ENCODE measurements around the gene KANSL2.
"Not testable (repeated sequence)": the region's sequence is repeated elsewhere in the genome, so short reads cannot be mapped to it uniquely, and the experiment has no call there.

KANSL2 gene

GRCh38 chr12:48683534-48683933 lies 1.5 kb upstream of the KANSL2 start:
- DNase-seq (ENCODE audit: extremely low read depth, low read depth), result no peak
- no peak overlapping the region for H3K4me3 ChIP-seq (replicated peaks; ENCODE audit: low read depth, low read length)
- TF ChIP-seq, protein P1, sequence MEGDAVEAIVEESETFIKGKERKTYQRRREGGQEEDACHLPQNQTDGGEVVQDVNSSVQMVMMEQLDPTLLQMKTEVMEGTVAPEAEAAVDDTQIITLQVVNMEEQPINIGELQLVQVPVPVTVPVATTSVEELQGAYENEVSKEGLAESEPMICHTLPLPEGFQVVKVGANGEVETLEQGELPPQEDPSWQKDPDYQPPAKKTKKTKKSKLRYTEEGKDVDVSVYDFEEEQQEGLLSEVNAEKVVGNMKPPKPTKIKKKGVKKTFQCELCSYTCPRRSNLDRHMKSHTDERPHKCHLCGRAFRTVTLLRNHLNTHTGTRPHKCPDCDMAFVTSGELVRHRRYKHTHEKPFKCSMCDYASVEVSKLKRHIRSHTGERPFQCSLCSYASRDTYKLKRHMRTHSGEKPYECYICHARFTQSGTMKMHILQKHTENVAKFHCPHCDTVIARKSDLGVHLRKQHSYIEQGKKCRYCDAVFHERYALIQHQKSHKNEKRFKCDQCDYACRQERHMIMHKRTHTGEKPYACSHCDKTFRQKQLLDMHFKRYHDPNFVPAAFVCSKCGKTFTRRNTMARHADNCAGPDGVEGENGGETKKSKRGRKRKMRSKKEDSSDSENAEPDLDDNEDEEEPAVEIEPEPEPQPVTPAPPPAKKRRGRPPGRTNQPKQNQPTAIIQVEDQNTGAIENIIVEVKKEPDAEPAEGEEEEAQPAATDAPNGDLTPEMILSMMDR (IDR thresholded peaks at IDR 0.05; ENCODE audit: low read depth, low read length, missing control alignments), result no peak

GRCh38 chr12:48682927-48683326 lies 889 bp upstream of the KANSL2 start:
- no peak for DNase-seq (ENCODE audit: extremely low read depth, low read depth)
- peak overlapping the region; percentile 95 for H3K4me3 ChIP-seq (replicated peaks; ENCODE audit: low read depth, low read length)
- TF ChIP-seq, protein P1 (IDR thresholded peaks at IDR 0.05; ENCODE audit: low read depth, low read length, missing control alignments), result no peak

DNA sequence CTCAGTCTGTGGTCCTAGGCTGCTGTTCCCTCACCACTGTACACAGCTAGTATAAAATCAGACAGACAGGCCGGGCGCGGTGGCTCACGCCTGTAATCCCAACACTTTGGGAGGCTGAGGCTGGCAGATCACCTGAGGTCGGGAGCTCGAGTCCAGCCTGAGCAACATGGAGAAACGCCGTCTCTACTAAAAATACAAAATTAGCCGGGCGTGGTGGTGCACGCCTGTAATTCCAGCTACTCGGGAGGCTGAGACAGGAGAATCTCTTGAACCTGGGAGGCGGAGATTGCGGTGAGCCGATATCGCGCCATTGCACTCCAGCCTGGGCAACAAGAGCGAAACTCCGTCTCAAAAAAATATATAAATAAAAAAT lies 481 bp upstream of the KANSL2 start:
- peak overlapping the region; percentile 95 for H3K4me3 ChIP-seq (replicated peaks; ENCODE audit: low read depth, low read length)
- not testable (repeated sequence) for DNase-seq (ENCODE audit: extremely low read depth, low read depth)

DNA sequence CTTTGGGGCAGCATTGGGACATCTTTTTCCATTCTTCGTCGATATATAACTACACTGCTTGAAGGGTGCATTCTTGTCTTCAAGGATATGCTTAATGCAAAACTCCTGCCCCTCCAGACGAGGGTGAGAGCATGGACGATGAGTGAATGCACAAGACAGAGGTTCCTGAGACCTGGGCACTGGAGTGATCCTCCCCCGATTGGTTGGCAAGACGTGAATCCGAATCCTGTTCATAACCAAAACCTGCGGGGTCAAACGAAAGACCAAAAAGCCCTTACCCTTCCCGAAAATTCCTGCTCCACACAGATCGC lies 684 bp downstream of the KANSL2 start:
- peak overlapping the region; percentile 95 for H3K4me3 ChIP-seq (replicated peaks; ENCODE audit: low read depth, low read length)
- TF ChIP-seq, protein P1 (IDR thresholded peaks at IDR 0.05; ENCODE audit: low read depth, low read length, missing control alignments), result no peak
- DNase-seq (ENCODE audit: extremely low read depth, low read depth), result no peak

- no peak for DNase-seq (ENCODE audit: extremely low read depth, low read depth)
These were observed 1.2 kb downstream of the KANSL2 start for GRCh38 chr12:48680861-48681260.

GRCh38 chr12:48678551-48679185 lies 3.4 kb downstream of the KANSL2 start:
- H3K4me3 ChIP-seq (replicated peaks; ENCODE audit: low read depth, low read length), result peak overlapping the region; percentile 95
- DNase-seq (ENCODE audit: extremely low read depth, low read depth), result no peak
- TF ChIP-seq, protein P1 (IDR thresholded peaks at IDR 0.05; ENCODE audit: low read depth, low read length, missing control alignments), result no peak

More at GRCh38 chr12:48680861-48681260, 1.2 kb downstream of the KANSL2 start:
- TF ChIP-seq, protein P1 (IDR thresholded peaks at IDR 0.05; ENCODE audit: low read depth, low read length, missing control alignments), result no peak
- peak overlapping the region; percentile 95 for H3K4me3 ChIP-seq (replicated peaks; ENCODE audit: low read depth, low read length)

- DNase-seq (ENCODE audit: extremely low read depth, low read depth), result no peak
- no peak overlapping the region for H3K4me3 ChIP-seq (replicated peaks; ENCODE audit: low read depth, low read length)
- TF ChIP-seq, protein P1 (IDR thresholded peaks at IDR 0.05; ENCODE audit: low read depth, low read length, missing control alignments), result no peak
These were observed 10.7 kb downstream of the KANSL2 start for GRCh38 chr12:48671231-48671856.

Data from HFF-Myc (cell line).